Body of pancreas (tissue), 4 donors: ENCODE results near the gene SS18L1. TPM values are rescaled to one million over a fixed set of nuclear protein-coding genes. Genes with fewer than 3 reads are reported as not detected.

Experiments
- ATAC-seq: fragments of 150-250 bp; one replicate; pipeline ENCODE4 v1.9.1; 2016
- DNase-seq, 4 donors: peaks; one replicate each; pipeline ENCODE4 v3.0.0-alpha.2; 2019
- H3K27ac ChIP-seq, 4 donors: fragments of 200-600 bp; sonication (generic); 1 replicate in 3 of 4; 2 replicates in 1 of 4; pipeline versions ENCODE4 v1.5.1 to v1.6.1; 2016 to 2019; ENCODE audit warnings: mild to moderate bottlenecking in 1 of 4, mixed read lengths in 1 of 4, moderate library complexity in 1 of 4
- H3K27me3 ChIP-seq, 2 donors: fragments of 200-600 bp; sonication (generic); one replicate each; pipeline ENCODE4 v1.6.0; 2016; ENCODE audit warnings: mild to moderate bottlenecking in 1 of 2
- H3K36me3 ChIP-seq, 2 donors: fragments of 200-600 bp; sonication (generic); replicated peaks in 1 of 2; 2 replicates each; pipeline ENCODE4 v1.5.1; 2016; ENCODE audit warnings: low read depth in 2 of 2; ENCODE audit not compliant: insufficient read depth in 1 of 2
- H3K4me1 ChIP-seq: fragments of 200-600 bp; sonication (generic); one replicate; pipeline ENCODE4 v1.6.0; 2016
- H3K4me3 ChIP-seq, 2 donors: fragments of 200-600 bp; sonication (generic); 1 replicate in 1 of 2; 2 replicates in 1 of 2; pipeline ENCODE4 v1.5.1; 2016 to 2019
- H3K9me3 ChIP-seq, 3 donors: fragments of 200-600 bp; sonication (generic); 1 replicate in 2 of 3; 2 replicates in 1 of 3; pipeline ENCODE4 v1.5.1; 2016
- CTCF ChIP-seq, 7 experiments: fragments of 450-650 bp in 4 of 7; fragments of 200-600 bp in 3 of 7; sonication (generic) in 3 of 7; IDR thresholded peaks; one replicate each; pipeline ENCODE4 v1.5.1; 2016 to 2019; ENCODE audit warnings: antibody characterized with exemption in 7 of 7
- POLR2A ChIP-seq, 3 donors: fragments of 450-650 bp; IDR thresholded peaks; one replicate each; pipeline ENCODE4 v1.6.1; 2016; ENCODE audit warnings: antibody characterized with exemption in 3 of 3, mild to moderate bottlenecking in 2 of 3
- WGBS, 2 donors: methylation state at CpG; one replicate each; pipeline ENCODE4 v1.1.5; 2017; 5-methylcytosine and 5-hydroxymethylcytosine counted together
- intact Hi-C: fragments of 100-400 bp; cut with DNase I; formaldehyde crosslinking; loops from one replicate; pipeline ENCODE4 v1.15.1; 2023
- total RNA-seq, 2 donors: library from RNA; depleted of rRNA; stranded (reverse); fragments of >200 nt; gene quantifications; one replicate each; pipeline ENCODE4 v1.1.0, GENCODE V29; 2016

SS18L1 gene
- total RNA-seq, 2 donors from 2014 or later, result 11.4 to 14.5 TPM

DNA sequence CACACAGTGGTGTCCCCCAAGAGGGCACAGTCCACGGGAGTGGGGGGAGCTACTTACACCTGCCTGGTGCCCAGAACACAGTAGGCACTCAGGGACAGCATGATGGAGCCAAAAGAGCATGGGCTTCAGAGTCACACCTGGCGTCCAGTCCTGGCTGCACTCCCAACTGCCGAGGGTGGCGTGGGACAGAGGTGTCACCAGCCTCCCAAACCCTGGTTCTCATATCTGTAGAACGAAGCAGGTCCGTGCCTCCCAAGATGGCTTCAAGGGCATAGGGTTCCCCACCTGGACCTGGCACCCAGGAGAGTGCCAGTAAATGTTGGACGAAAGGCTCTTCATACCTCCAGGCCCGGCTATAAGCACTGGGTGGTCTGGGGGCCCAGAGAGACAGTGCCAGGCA is 67.6 kb downstream of the SS18L1 start:
- intact Hi-C loops, result no loop called here
- Histone ChIP-seq H3K4me1 (no peaks in the 10 kb centered on the region), H3K27me3 (peaks cover 0 to 5% of the 10 kb centered on the region in 2 donors), H3K4me3 (no peak overlapping the region), H3K36me3 (no peaks in the 10 kb centered on the region), H3K27ac (no peak overlapping the region), H3K9me3 (no peaks in the 10 kb centered on the region)
- 40 to 82% methylated on average over 3 to 8 of the region's 8 CpGs for WGBS, 2 donors
- ATAC-seq (no peak), DNase-seq (no peak)
- TF ChIP-seq CTCF (IDR thresholded peaks at IDR 0.05), result no peak
- TF ChIP-seq POLR2A (IDR thresholded peaks at IDR 0.05), result no peak

DNA sequence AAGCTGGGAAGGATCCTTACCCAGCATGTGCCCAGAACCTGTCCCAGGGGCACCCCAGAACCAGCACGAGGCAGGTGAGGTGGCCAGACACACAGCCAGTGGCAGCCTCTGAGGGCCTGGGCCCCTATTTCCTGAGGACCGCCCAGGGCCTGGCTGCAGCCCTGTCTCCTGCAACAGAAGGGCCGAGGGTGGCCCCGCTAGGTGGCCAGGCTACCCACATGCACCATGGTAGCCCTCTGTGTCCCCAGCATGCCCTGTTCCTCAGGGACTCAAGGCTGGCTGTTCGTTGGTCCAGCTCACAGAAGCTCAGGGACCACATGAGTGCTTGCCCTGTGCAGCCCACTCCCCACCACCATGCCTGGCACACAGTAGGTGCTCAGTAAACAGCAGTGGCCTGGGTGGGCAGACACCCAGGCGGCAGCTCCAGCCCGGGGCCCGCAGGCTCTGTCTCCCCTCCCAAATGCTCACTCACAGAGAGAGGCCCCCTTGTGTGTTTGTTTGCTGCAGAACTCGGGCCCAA is 68.3 kb downstream of the SS18L1 start:
- Histone ChIP-seq H3K4me1 (no peaks in the 10 kb centered on the region), H3K36me3 (no peaks in the 10 kb centered on the region), H3K4me3 (no peak overlapping the region), H3K9me3 (no peaks in the 10 kb centered on the region), H3K27me3 (peaks cover 0 to 5% of the 10 kb centered on the region in 2 donors), H3K27ac (no peak overlapping the region)
- intact Hi-C loops, result no loop called here
- WGBS, 2 donors, result 52 to 82% methylated on average over 2 to 8 of the region's 9 CpGs
- no peak for ATAC-seq
- no peak for DNase-seq
- TF ChIP-seq POLR2A (IDR thresholded peaks at IDR 0.05) (no peak), CTCF (IDR thresholded peaks at IDR 0.05) (no peak)

DNA sequence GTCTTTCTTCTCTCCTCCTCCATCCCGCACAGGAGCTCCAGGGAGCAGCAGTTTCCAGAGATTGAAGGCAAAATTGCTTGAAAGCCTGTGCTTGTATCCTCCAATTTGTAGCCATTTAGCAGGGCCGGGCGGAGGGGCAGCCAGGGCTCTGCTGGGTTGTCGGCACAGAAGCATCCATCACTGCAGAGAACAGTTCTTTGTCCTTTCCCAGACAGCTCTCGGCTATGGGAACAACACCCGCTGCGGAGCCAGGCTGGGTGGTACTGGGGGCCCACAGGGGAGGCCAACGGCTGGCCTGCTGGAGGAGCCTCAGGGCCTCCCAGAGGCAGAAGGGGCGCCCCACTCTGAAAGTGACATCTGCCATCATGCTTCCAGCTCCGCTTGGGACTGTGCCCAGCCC is 68.7 kb downstream of the SS18L1 start:
- H3K27ac ChIP-seq, result no peak overlapping the region
- no peaks in the 10 kb centered on the region for H3K4me1 ChIP-seq
- no peak for DNase-seq
- peaks cover 0 to 7% of the 10 kb centered on the region in 2 donors for H3K27me3 ChIP-seq
- H3K36me3 ChIP-seq, result no peaks in the 10 kb centered on the region
- intact Hi-C loops, result no loop called here
- TF ChIP-seq CTCF (IDR thresholded peaks at IDR 0.05), result no peak
- TF ChIP-seq POLR2A (IDR thresholded peaks at IDR 0.05), result no peak
- 10 to 41% methylated on average over 2 to 10 of the region's 10 CpGs for WGBS, 2 donors
- H3K9me3 ChIP-seq, result no peaks in the 10 kb centered on the region
- ATAC-seq, result no peak
- H3K4me3 ChIP-seq, result no peak overlapping the region

DNA sequence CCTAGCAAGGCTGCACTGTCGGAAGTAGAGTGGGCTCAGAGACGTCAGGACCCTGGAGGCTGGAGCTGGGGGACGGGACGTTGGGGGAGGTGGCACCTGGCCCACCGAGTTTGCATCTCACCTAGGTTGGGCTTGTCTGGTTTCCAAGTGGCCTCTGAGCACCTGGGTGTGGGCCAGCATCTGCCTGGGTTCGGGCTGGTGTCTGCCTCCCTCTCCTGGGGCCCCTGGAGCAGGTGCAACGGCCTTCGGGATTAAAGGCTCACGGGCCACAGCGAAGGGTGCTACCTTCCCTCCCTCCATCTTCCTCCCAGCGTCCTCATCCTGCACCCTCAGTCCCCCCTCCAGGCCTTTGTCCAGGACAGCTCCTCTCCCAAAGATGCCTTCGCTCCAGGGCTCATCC is 70.5 kb downstream of the SS18L1 start:
- Histone ChIP-seq H3K9me3 (no peaks in the 10 kb centered on the region), H3K27me3 (peaks cover 0 to 22% of the 10 kb centered on the region in 2 donors), H3K4me1 (peaks cover 5% of the 10 kb centered on the region), H3K4me3 (no peak overlapping the region), H3K27ac (no peak overlapping the region), H3K36me3 (no peaks in the 10 kb centered on the region)
- DNase-seq, result no peak
- TF ChIP-seq POLR2A (IDR thresholded peaks at IDR 0.05) (no peak), CTCF (IDR thresholded peaks at IDR 0.05) (no peak)
- WGBS, 2 donors, result 36 to 38% methylated on average over 8 to 12 of the region's 12 CpGs
- no peak for ATAC-seq
- intact Hi-C loops, result no loop called here
